Iris pigment epithelial cell (primary cell): ENCODE measurements around the gene WNT6.
"Not testable (repeated sequence)": the region's sequence is repeated elsewhere in the genome, so short reads cannot be mapped to it uniquely, and the experiment has no call there.

Experiments used
- DNase-seq: peaks from one replicate; pipeline ENCODE4 v3.0.0-alpha.2; 2011; ENCODE audit warnings: low read depth

The WNT6 gene

GRCh38 chr2:218830526-218831306 lies 28.9 kb upstream of the WNT6 start:
- no peak for DNase-seq

DNA sequence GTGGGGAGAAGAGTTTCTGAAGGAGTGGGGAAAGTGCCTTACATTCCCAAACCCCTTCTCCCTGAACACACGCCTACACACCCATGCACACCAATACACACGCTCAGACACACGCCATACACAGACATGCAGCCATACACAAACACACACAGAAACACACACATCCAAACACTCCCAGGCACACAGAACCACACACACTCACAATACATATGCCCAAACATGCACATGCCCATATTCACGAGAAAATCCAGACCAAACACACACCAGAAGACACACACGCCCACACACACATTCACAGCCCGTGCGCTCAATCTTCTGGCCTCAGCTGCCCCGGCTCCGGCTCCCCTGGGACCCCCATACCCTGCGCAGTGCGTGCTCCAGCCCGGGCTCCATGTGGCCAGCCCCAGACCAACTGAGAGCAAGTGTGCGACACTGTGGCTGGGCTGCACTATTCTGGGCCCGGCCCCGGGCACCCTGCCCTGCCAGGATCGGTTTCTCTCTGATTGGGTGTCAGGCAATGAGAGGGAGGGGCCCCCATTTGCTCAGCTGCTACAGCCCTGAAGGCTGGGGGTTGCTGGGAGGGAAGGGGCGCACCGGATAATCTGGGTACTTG lies 28.1 kb upstream of the WNT6 start, which contains the start of gene PRKAG3:
PRKAG3 (minus strand) TSS at position 426 of the 613 bp plus-strand sequence.
- no peak for DNase-seq

DNA sequence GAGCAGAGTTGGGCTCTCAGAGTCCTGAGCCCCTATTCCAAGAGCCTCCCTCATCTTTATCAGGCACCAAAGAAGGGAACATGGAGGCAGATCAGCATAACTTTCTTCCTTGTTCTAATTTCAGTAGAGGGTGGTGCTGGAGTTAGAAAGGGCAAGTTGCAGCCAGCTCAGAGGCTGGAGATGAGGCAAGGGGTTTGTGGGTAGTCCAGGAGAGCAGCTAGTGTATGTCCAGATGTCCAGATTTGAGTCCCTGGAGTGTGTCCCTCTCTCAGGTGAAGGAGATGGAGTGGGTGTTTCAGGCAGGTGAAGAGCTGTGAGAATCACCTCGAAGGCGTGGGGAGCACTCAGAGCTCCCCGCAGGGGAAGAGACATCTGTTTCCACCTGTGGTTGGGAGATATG lies 27.5 kb upstream of the WNT6 start:
- DNase-seq, result no peak

- no peak for DNase-seq
Measured at GRCh38 chr2:218832520-218832919, 27.1 kb upstream of the WNT6 start.

- no peak for DNase-seq
Measured at GRCh38 chr2:218833023-218833609, 26.5 kb upstream of the WNT6 start.

DNA sequence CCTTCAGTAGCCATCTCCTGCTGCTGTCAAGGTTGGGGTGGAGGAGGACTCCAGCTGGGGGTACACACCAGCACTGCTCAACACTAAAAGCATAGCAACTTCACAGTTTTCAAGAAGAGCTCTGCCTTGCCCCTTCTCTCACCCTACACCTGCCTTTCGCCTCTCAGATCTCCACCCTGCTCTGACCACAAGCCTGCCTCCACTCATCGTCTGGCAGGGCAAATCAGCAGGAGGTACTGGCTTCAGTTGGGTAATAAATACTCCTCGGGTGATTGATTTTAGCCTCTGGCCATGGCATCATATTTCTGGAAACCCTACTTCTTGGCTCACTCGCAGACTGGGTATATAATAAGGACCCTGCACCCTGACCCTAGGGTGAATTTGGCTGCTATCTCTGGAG lies 24.9 kb upstream of the WNT6 start:
- DNase-seq, result no peak

GRCh38 chr2:218837495-218837894 lies 22.1 kb upstream of the WNT6 start:
- DNase-seq, result no peak

DNA sequence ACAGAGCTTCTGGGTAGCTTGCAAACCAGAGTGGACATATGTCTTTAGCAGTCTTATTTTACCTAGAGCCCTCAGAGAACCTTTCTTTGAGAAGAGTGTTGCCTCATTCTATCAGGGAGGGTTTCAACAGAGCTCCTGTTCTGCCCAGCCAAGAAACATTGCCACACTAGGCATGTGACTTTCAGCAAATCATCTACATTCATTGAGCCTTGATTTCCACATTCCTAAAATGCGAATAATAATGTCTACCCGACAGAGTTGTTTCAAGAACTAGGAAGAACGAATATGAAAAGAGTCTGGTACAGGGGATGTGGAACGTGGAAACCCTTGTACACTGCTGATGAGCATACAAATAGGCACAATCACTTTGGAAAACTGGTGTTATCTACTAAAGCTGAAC lies 20.2 kb upstream of the WNT6 start:
- peak; percentile 92 for DNase-seq

DNA sequence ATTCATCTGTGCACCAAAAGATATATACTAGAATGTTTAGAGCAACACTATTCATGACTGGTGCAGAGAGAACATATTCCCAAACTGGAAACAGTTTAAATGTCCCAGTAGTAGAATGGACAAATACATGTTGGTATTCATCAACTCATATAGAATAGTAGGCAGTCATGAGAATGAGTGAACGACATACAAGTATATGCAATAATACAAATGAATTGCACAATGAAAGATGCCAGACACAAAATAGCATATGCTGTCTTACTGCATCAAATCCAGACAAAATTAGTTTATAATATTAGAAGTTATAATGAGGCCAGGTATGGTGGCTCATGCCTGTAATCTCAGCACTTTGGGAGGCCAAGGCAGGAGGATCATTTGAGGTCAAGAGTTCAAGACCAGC lies 19.7 kb upstream of the WNT6 start:
- peak; percentile 35 for DNase-seq

- not testable (repeated sequence) for DNase-seq
Measured at GRCh38 chr2:218844334-218844733, 15.3 kb upstream of the WNT6 start.

DNA sequence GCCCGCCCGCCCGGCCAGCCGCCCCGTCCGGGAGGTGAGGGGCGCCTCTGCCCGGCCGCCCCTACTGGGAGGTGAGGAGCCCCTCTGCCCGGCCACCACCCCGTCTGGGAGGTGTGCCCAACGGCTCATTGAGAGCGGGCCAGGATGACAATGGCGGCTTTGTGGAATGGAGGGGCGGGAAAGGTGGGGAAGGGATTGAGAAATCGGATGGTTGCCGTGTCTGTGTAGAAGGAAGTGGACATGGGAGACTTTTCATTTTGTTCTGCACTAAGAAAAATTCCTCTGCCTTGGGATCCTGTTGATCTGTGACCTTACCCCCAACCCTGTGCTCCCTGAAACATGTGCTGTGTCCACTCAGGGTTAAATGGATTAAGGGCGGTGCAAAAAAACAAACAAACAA lies 12.6 kb upstream of the WNT6 start:
- DNase-seq, result not testable (repeated sequence)

GRCh38 chr2:218849721-218850120 lies 9.9 kb upstream of the WNT6 start:
- no peak for DNase-seq

- DNase-seq, result no peak
Measured at GRCh38 chr2:218850796-218851195, 8.8 kb upstream of the WNT6 start.

DNA sequence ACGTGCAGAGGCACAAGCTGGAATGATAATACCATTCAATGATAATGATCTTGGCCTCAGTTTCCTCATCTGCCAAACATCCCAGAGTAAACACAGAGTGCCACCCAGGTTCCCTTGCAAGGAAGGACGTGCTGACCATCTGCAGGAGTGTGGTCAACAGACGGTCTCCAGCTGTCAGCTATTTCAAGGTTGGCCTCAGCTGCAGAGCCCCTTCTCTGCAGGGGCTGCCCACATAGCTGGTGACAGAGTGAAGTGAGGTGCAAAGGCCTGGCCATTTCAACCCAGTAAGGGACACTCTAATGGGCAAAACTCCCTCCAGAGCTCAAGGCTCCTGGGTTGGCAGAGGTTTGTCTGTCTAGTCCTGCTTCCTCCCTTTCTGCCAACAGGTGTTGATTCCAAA lies 8.3 kb upstream of the WNT6 start:
- DNase-seq, result no peak

GRCh38 chr2:218852911-218853667 lies 6.5 kb upstream of the WNT6 start:
- peak; percentile 60 for DNase-seq

- DNase-seq, result peak; percentile 37
Measured at GRCh38 chr2:218853766-218854165, 5.8 kb upstream of the WNT6 start.

DNA sequence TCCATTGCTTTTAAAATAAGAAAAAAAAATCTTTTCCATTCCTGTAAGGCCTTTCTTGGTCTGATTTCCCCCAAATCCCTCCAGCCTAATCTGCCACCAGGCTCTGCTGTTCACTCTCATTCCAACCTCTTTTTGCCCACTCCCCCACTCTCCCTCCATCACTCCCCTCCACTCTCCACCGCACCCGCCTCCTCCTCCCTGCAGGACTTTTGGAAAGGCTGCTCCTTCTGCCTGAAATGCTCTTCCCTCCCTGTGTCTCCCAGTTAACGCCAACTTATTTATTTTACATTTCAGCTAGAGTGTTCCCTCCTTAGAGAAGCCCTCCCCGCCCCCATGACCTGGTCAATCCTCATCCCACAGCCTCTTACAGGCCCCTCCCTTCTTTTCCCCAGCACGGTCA lies 4.7 kb upstream of the WNT6 start:
- no peak for DNase-seq

DNA sequence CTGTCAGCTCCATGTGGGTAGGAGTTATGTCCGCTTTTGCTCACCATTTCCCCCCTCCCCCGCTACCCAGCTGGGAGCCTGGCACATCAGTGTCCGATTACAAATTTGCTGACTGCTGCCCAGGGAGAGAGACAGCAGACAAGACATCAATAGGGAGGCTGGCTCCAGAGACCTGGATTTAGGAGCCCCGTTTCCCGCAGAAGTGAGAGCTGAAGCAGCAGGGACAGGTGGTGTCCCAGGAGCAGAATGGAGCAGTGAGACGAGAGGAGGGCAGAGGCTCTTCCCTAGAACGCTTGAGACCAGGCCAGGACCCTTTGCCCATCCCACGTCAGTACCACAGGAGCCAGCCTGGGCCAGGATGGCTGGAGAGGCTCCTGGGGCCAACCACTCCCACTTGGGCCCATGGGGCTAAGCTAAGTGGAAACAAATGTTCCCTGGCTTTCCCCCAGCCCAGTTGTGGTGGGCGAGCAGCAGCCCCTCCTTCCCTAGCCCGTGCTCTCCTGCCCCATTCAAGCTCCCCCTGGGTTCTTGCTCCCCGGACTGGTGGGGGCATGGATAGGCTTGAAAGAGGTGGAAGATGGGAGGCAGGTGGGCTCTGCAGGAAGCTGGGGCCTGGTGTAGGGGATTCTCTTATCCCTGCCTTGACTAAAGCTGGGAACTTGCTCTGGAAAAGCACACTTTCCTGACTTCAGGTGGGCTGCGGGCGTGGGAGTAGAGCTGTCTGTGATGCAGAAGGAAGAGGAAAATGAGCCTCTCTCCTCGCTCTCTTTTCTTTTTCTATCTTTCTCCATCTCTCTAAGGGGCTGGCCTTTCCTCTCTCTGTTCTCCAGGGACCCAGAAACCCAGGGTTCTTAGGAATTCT lies 4.1 kb upstream of the WNT6 start:
- DNase-seq, result no peak

- DNase-seq, result no peak
Measured at GRCh38 chr2:218856167-218856895, 3.3 kb upstream of the WNT6 start.

- no peak for DNase-seq
Measured at GRCh38 chr2:218856896-218857243, 2.7 kb upstream of the WNT6 start.
